ENCODE data around the gene CCT7. TPM values are rescaled to one million over a fixed set of nuclear protein-coding genes. Genes with fewer than 3 reads are reported as not detected.

Gene CCT7
- total RNA-seq, 1 experiment from 2014 or later = 637 TPM

DNA sequence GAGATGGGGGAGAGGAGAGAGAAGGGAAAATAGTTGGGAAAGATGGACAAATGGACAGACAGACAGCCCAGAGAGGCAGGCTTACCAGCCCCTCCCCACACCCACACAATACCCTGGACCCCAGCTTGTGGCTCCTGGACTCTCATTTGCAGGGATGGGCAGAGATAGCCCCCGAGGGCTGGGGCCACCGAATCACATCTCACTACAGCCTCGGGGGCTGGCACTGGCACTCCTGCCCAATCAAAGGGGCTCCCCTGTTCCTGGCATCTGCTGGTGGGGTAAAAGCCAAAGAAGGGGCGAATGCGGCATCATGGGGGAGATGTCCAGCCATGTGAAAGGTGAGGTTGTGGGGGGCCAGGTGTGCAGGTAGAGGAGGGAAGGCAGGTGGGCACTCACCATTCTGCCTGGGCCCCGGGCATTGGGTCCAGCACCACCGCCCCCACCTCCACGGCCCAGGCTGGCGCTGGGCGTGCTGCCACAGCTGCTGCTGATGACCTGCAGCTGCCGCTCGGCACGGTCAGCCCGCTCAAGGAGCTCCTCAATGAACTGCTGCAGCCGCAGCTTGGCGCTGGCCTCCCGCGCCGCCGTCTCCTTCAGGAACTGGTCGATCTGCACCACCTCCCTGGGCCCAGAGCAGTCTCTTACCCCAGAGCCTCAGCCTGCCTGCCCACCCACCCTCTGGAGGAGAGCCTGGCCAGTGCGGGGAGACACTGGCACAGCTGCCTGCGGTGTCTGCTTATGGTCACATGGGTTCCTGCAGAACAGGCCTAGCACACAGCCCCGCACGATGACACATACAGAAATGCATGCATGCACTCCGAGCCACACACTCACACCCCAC lies 32.2 kb downstream of the CCT7 start:
- peaks cover 30% of the 10 kb centered on the region for H3K79me2 ChIP-seq (ENCODE audit: insufficient read depth, low read length)
- H3K36me3 ChIP-seq (ENCODE audit: control insufficient read depth in 1 of 2, insufficient read depth in 2 of 2, low read length in 2 of 2) = peaks cover 10 to 18% of the 10 kb centered on the region in 2 experiments; a peak in 3 of 4 replicates
- ChIA-PET CTCF (no interaction called here), POLR2A (no interaction called here), RAD21 (ENCODE audit: low non-redundant PET in 1 of 2, low total read pairs in 2 of 2, uncharacterized antibody in 2 of 2, unreplicated experiment in 2 of 2) (no interaction called here)
- no peaks in the 10 kb centered on the region for H3K27me3 ChIP-seq (ENCODE audit: insufficient read depth, low read length)
- intact Hi-C loops (cut with micrococcal nuclease) = no loop called here
- H3K4me3 ChIP-seq (replicated peaks in 1 of 2; ENCODE audit: low read depth in 1 of 2, low read length in 2 of 2) = no peak overlapping the region
- no peaks in the 10 kb centered on the region for H4K20me1 ChIP-seq (ENCODE audit: insufficient read depth)
- no peaks in the 10 kb centered on the region for H3K9me2 ChIP-seq (ENCODE audit: insufficient read depth)
- no peak overlapping the region for H3K4me2 ChIP-seq (ENCODE audit: low read length)
- ATAC-seq (no peak), DNase-seq (ENCODE audit: low read depth, low spot score) (no peak)
- H3K27ac ChIP-seq (ENCODE audit: low read depth, low read length) = no peak overlapping the region; the same call in 1 of the 2 replicates
- H3K4me1 ChIP-seq (ENCODE audit: control insufficient read depth in 1 of 2, insufficient read depth in 2 of 2, low read length in 2 of 2) = peaks cover 8 to 33% of the 10 kb centered on the region in 2 experiments
- no TSS peak for BruUV-seq (replicated peaks)
- no peaks in the 10 kb centered on the region for H3K9me3 ChIP-seq (ENCODE audit: control insufficient read depth in 1 of 2, insufficient read depth in 1 of 2, low read depth in 1 of 2, low read length in 2 of 2)
- TF ChIP-seq SIN3A (IDR thresholded peaks at IDR 0.05; ENCODE audit: low read depth) (no peak), CBX3 (IDR thresholded peaks at IDR 0.05; ENCODE audit: low read depth) (no peak), ZFX (IDR thresholded peaks at IDR 0.05) (no peak), FOSL1 (IDR thresholded peaks at IDR 0.05; ENCODE audit: low read depth) (no peak), ZBTB33 (IDR thresholded peaks at IDR 0.05; ENCODE audit: extremely low read depth, insufficient replicate concordance, low read length) (no peak)
- no peak overlapping the region for H2AFZ ChIP-seq (ENCODE audit: low read depth, low read length, poor library complexity, severe bottlenecking)
- H3K9ac ChIP-seq (ENCODE audit: low read length) = no peak overlapping the region

- TF ChIP-seq SP1 (IDR thresholded peaks at IDR 0.05; ENCODE audit: low read depth) (no peak), JUND (IDR thresholded peaks at IDR 0.05) (no peak)
- Histone ChIP-seq H4K20me1 (ENCODE audit: insufficient read depth) (no peaks in the 10 kb centered on the region), H2AFZ (ENCODE audit: low read depth, low read length, poor library complexity, severe bottlenecking) (no peak overlapping the region), H3K36me3 (ENCODE audit: control insufficient read depth in 1 of 2, insufficient read depth in 2 of 2, low read length in 2 of 2) (peaks cover 10 to 18% of the 10 kb centered on the region in 2 experiments; a peak in 3 of 4 replicates), H3K9me2 (ENCODE audit: insufficient read depth) (no peaks in the 10 kb centered on the region), H3K9ac (ENCODE audit: low read length) (no peak overlapping the region), H3K27ac (ENCODE audit: low read depth, low read length) (no peak overlapping the region), H3K4me3 (replicated peaks in 1 of 2; ENCODE audit: low read depth in 1 of 2, low read length in 2 of 2) (no peak overlapping the region), H3K4me1 (ENCODE audit: control insufficient read depth in 1 of 2, insufficient read depth in 2 of 2, low read length in 2 of 2) (peaks cover 8 to 33% of the 10 kb centered on the region in 2 experiments), H3K79me2 (ENCODE audit: insufficient read depth, low read length) (peaks cover 30% of the 10 kb centered on the region), H3K9me3 (ENCODE audit: control insufficient read depth in 1 of 2, insufficient read depth in 1 of 2, low read depth in 1 of 2, low read length in 2 of 2) (no peaks in the 10 kb centered on the region), H3K4me2 (ENCODE audit: low read length) (peak overlapping the region; percentile 98), H3K27me3 (ENCODE audit: insufficient read depth, low read length) (no peaks in the 10 kb centered on the region)
- ChIA-PET RAD21 (ENCODE audit: low non-redundant PET in 1 of 2, low total read pairs in 2 of 2, uncharacterized antibody in 2 of 2, unreplicated experiment in 2 of 2) (no interaction called here), CTCF (interaction anchor here (2.2 kb wide), 1 partner anchor 93 kb away, joined by 9 read pairs; no protein-coding TSS in a partner anchor), POLR2A (no interaction called here)
- intact Hi-C loops (cut with micrococcal nuclease) = no loop called here
- ATAC-seq = no peak
- DNase-seq (ENCODE audit: low read depth, low spot score) = no peak
- BruUV-seq (replicated peaks) = no TSS peak
Measured at GRCh38 chr2:73267008-73267407, 32.9 kb downstream of the CCT7 start.

Data from HCT116 (cell line).